HepG2 (cell line): ENCODE data around the gene EGFL8. TPM values are rescaled to one million over a fixed set of nuclear protein-coding genes. Genes with fewer than 3 reads are reported as not detected.

Experiments used
- AKAP8 ChIP-seq: sonication (generic); formaldehyde crosslinking; IDR thresholded peaks from 2 replicates; pipeline ENCODE4 v1.5.1; 2020; ENCODE audit warnings: mild to moderate bottlenecking, missing genetic modification reagents
- ERF ChIP-seq: IDR thresholded peaks from 2 replicates; pipeline ENCODE4 v1.6.1; 2018; ENCODE audit warnings: missing biosample characterization, missing genetic modification reagents
- KLF12 ChIP-seq: sonication (generic); formaldehyde crosslinking; IDR thresholded peaks from 2 replicates; pipeline ENCODE4 v1.4.0; 2020; ENCODE audit warnings: missing genetic modification reagents, borderline replicate concordance
- NR3C1 ChIP-seq: sonication (generic); formaldehyde crosslinking; IDR thresholded peaks from 2 replicates; pipeline ENCODE4 v1.4.0; 2020; ENCODE audit warnings: missing genetic modification reagents
- RAD51 ChIP-seq: fragments of 450-650 bp; IDR thresholded peaks from 2 replicates; pipeline ENCODE4 v1.6.1; 2016; ENCODE audit warnings: borderline replicate concordance
- SMAD3 ChIP-seq: sonication (generic); formaldehyde crosslinking; IDR thresholded peaks from 2 replicates; pipeline ENCODE4 v1.4.0; 2020; ENCODE audit warnings: missing genetic modification reagents
- TCF12 ChIP-seq, 2 experiments: fragments of 450-650 bp in 1 of 2; sonication (generic) in 1 of 2; formaldehyde crosslinking in 1 of 2; IDR thresholded peaks; 2 replicates each; pipeline versions ENCODE4 v1.6.1 to v1.8.0; 2017 to 2022; ENCODE audit warnings: antibody characterized with exemption in 1 of 2, mild to moderate bottlenecking in 1 of 2, missing genetic modification reagents in 1 of 2, moderate library complexity in 1 of 2
- TRIM24 ChIP-seq: sonication (generic); formaldehyde crosslinking; IDR thresholded peaks from 2 replicates; pipeline ENCODE4 v1.8.0; 2022; ENCODE audit warnings: mild to moderate bottlenecking, missing genetic modification reagents
- ZFP82 ChIP-seq: sonication (generic); formaldehyde crosslinking; IDR thresholded peaks from 2 replicates; pipeline ENCODE4 v1.5.1; 2020; ENCODE audit warnings: mild to moderate bottlenecking, missing genetic modification reagents, borderline replicate concordance
- ZNF10 ChIP-seq: sonication (generic); formaldehyde crosslinking; IDR thresholded peaks from 2 replicates; pipeline ENCODE4 v1.4.0; 2020; ENCODE audit warnings: mild to moderate bottlenecking, low read depth, missing genetic modification reagents, borderline replicate concordance
- ZNF224 ChIP-seq: sonication (generic); formaldehyde crosslinking; IDR thresholded peaks from 2 replicates; pipeline ENCODE4 v1.5.0; 2020; ENCODE audit warnings: mild to moderate bottlenecking, missing genetic modification reagents
- ZNF546 ChIP-seq: sonication (generic); formaldehyde crosslinking; conservative IDR thresholded peaks from 2 replicates; pipeline ENCODE4 v1.8.1; 2023; ENCODE audit warnings: mild to moderate bottlenecking, missing genetic modification reagents
- ZNF564 ChIP-seq: sonication (generic); formaldehyde crosslinking; IDR thresholded peaks from 2 replicates; pipeline ENCODE4 v1.8.1; 2023; ENCODE audit warnings: mild to moderate bottlenecking, missing genetic modification reagents
- ZNF616 ChIP-seq: sonication (generic); formaldehyde crosslinking; IDR thresholded peaks from 2 replicates; pipeline ENCODE4 v1.5.0; 2020; ENCODE audit warnings: low read depth, mild to moderate bottlenecking, missing genetic modification reagents
- ZNF841 ChIP-seq: sonication (generic); formaldehyde crosslinking; IDR thresholded peaks from 2 replicates; pipeline ENCODE4 v1.8.1; 2023; ENCODE audit warnings: missing genetic modification reagents, borderline replicate concordance
- ZSCAN25 ChIP-seq: sonication (generic); formaldehyde crosslinking; IDR thresholded peaks from 2 replicates; pipeline ENCODE4 v1.8.0; 2022; ENCODE audit warnings: mild to moderate bottlenecking, missing genetic modification reagents
- ZSCAN29 ChIP-seq: sonication (generic); formaldehyde crosslinking; conservative IDR thresholded peaks from 2 replicates; pipeline ENCODE4 v1.4.0; 2020; ENCODE audit warnings: mild to moderate bottlenecking, missing genetic modification reagents
- ZSCAN9 ChIP-seq: IDR thresholded peaks from 2 replicates; pipeline ENCODE4 v1.6.1; 2016; ENCODE audit warnings: borderline replicate concordance
- polyA plus RNA-seq, 8 experiments: library from polyadenylated mRNA; depleted of rRNA in 3 of 8; stranded (reverse) in 7 of 8; unstranded in 1 of 8; fragments of >200 nt; fragmentation: Illumina TruSeq in 4 of 8; extraction: Trizol in 4 of 8; gene quantifications; 2 replicates each; pipeline versions ENCODE4 v1.2.1 to v1.2.3, GENCODE V29; 2011 to 2016; ENCODE audit warnings: low read depth in 4 of 8, missing spikeins in 1 of 8, mixed read lengths in 1 of 8; ENCODE audit not compliant: insufficient read depth in 1 of 8
- total RNA-seq, 5 experiments: library from RNA; depleted of rRNA; stranded (reverse); fragments of >200 nt; fragmentation: Illumina TruSeq; extraction: Trizol; gene quantifications; 2 replicates each; pipeline ENCODE4 v1.2.3, GENCODE V29; 2016; ENCODE audit warnings: low read depth in 1 of 5
- TF ChIP-seq, protein P1 (sequence below): sonication (generic); formaldehyde crosslinking; IDR thresholded peaks from 2 replicates; pipeline ENCODE4 v1.8.1; 2022; ENCODE audit warnings: low read depth, mild to moderate bottlenecking, missing genetic modification reagents
- TF ChIP-seq, protein P2 (sequence below): sonication (generic); formaldehyde crosslinking; IDR thresholded peaks from one replicate; pipeline ENCODE4 v1.5.1; 2020; ENCODE audit warnings: mild to moderate bottlenecking, missing genetic modification reagents; ENCODE audit errors: not compliant biosample characterization

EGFL8 gene
- total and polyA plus RNA-seq, 2 of the 13 experiments (the other 11 are each of a cell fraction or from before 2014, with no cell fraction given) = 10.0 to 11.5 TPM

DNA sequence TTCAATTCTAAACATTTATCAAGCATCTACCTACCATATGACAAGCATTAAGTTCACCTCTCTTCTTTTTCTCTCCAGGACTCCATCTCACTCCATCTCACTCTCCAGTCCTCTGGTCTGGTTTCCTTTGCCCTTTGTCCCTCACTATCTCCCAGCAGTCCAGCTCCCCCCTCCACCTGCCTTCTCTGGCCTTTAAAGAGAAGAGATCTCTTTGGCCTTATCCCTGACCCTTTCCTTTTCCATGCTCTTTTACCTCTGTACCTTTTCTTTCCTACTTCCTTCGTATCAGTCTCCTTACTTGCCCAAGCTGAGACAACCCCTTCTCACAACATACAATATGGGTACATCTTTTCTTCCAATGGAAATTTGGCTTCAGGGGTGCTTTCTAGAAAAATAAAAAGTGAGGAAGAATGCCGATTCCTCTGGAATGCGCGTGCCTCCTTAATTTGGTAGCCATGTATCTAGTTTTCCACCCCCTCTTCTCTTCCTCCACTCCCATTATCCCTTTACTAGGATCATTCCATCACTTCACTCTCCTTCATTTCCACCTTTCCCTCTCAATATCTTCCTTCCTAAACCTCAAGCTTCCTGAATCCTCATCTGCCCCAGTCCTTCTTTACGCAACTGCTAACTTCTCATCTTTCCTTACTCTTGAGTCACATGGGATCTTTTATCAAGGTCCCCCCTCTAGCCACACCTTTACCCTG, 12.2 kb downstream of the EGFL8 start (continued):
- TF ChIP-seq, protein P1, sequence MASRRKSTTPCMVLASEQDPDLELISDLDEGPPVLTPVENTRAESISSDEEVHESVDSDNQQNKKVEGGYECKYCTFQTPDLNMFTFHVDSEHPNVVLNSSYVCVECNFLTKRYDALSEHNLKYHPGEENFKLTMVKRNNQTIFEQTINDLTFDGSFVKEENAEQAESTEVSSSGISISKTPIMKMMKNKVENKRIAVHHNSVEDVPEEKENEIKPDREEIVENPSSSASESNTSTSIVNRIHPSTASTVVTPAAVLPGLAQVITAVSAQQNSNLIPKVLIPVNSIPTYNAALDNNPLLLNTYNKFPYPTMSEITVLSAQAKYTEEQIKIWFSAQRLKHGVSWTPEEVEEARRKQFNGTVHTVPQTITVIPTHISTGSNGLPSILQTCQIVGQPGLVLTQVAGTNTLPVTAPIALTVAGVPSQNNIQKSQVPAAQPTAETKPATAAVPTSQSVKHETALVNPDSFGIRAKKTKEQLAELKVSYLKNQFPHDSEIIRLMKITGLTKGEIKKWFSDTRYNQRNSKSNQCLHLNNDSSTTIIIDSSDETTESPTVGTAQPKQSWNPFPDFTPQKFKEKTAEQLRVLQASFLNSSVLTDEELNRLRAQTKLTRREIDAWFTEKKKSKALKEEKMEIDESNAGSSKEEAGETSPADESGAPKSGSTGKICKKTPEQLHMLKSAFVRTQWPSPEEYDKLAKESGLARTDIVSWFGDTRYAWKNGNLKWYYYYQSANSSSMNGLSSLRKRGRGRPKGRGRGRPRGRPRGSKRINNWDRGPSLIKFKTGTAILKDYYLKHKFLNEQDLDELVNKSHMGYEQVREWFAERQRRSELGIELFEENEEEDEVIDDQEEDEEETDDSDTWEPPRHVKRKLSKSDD = no peak
- no peak for TF ChIP-seq TCF12 (IDR thresholded peaks at IDR 0.05)
- no peak for TF ChIP-seq TCF12 (CRISPR knock-in tag; IDR thresholded peaks at IDR 0.05)
- no peak for TF ChIP-seq ZNF841 (CRISPR knock-in tag)
- no peak for TF ChIP-seq ZNF224 (CRISPR knock-in tag)
- no peak for TF ChIP-seq ZSCAN25 (CRISPR knock-in tag)
- no peak for TF ChIP-seq ZNF546 (CRISPR knock-in tag)
- no peak for TF ChIP-seq TRIM24
- TF ChIP-seq ZSCAN29 (CRISPR knock-in tag) = no peak
- no peak for TF ChIP-seq ZNF10 (CRISPR knock-in tag)
- no peak for TF ChIP-seq SMAD3
- TF ChIP-seq ZSCAN9 (CRISPR knock-in tag) = 0 out of 2 replicates have a peak, but pooled peaks have one; percentile 2
- 0 out of 2 replicates have a peak, but pooled peaks have one; percentile 12 for TF ChIP-seq ZNF564
- no peak for TF ChIP-seq AKAP8 (CRISPR knock-in tag)
- TF ChIP-seq ERF = no peak
- no peak for TF ChIP-seq NR3C1 (CRISPR knock-in tag)
- TF ChIP-seq ZNF616 (CRISPR knock-in tag) = 0 out of 2 replicates have a peak, but pooled peaks have one; percentile 35
- TF ChIP-seq RAD51 = 0 out of 2 replicates have a peak, but pooled peaks have one; percentile 15
- TF ChIP-seq ZFP82 = no peak
- TF ChIP-seq, protein P2, sequence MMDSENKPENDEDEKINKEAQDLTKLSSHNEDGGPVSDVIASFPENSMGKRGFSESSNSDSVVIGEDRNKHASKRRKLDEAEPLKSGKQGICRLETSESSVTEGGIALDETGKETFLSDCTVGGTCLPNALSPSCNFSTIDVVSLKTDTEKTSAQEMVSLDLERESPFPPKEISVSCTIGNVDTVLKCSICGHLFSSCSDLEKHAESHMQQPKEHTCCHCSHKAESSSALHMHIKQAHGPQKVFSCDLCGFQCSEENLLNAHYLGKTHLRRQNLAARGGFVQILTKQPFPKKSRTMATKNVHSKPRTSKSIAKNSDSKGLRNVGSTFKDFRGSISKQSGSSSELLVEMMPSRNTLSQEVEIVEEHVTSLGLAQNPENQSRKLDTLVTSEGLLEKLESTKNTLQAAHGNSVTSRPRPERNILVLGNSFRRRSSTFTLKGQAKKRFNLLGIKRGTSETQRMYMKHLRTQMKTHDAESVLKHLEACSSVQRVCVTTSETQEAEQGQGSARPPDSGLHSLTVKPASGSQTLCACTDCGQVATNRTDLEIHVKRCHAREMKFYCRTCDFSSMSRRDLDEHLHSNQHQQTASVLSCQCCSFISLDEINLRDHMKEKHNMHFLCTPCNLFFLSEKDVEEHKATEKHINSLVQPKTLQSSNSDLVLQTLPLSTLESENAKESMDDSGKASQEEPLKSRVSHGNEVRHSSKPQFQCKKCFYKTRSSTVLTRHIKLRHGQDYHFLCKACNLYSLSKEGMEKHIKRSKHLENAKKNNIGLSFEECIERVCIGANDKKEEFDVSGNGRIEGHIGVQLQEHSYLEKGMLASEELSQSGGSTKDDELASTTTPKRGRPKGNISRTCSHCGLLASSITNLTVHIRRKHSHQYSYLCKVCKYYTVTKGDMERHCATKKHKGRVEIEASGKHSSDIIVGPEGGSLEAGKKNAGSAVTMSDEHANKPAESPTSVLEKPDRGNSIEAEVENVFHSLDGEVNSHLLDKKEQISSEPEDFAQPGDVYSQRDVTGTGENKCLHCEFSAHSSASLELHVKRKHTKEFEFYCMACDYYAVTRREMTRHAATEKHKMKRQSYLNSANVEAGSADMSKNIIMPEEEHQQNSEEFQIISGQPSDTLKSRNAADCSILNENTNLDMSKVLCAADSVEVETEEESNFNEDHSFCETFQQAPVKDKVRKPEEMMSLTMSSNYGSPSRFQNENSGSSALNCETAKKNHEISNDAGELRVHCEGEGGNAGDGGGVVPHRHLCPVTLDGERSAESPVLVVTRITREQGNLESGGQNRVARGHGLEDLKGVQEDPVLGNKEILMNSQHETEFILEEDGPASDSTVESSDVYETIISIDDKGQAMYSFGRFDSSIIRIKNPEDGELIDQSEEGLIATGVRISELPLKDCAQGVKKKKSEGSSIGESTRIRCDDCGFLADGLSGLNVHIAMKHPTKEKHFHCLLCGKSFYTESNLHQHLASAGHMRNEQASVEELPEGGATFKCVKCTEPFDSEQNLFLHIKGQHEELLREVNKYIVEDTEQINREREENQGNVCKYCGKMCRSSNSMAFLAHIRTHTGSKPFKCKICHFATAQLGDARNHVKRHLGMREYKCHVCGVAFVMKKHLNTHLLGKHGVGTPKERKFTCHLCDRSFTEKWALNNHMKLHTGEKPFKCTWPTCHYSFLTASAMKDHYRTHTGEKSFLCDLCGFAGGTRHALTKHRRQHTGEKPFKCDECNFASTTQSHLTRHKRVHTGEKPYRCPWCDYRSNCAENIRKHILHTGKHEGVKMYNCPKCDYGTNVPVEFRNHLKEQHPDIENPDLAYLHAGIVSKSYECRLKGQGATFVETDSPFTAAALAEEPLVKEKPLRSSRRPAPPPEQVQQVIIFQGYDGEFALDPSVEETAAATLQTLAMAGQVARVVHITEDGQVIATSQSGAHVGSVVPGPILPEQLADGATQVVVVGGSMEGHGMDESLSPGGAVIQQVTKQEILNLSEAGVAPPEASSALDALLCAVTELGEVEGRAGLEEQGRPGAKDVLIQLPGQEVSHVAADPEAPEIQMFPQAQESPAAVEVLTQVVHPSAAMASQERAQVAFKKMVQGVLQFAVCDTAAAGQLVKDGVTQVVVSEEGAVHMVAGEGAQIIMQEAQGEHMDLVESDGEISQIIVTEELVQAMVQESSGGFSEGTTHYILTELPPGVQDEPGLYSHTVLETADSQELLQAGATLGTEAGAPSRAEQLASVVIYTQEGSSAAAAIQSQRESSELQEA = no peak
- 0 out of 2 replicates have a peak, but pooled peaks have one; percentile 30 for TF ChIP-seq KLF12 (CRISPR knock-in tag)
